Ovary (tissue), 9 donors: Measurements from ENCODE around the gene LIMS2. TPM values are rescaled to one million over a fixed set of nuclear protein-coding genes. Genes with fewer than 3 reads are reported as not detected.
A peak's percentile ranks its signal among the peaks of the same experiment; 100 is the strongest.

Source experiments
- DNase-seq, 5 donors: peaks; one replicate each; pipeline ENCODE4 v3.0.0-alpha.2; 2019 to 2020
- H3K27ac ChIP-seq, 2 donors: fragments of 200-600 bp; one replicate each; pipeline versions ENCODE4 v1.5.1 to v1.8.0; 2019 to 2022
- H3K27me3 ChIP-seq: fragments of 200-600 bp; one replicate; pipeline ENCODE4 v1.8.0; 2022
- H3K36me3 ChIP-seq: fragments of 200-600 bp; sonication (generic); one replicate; pipeline ENCODE4 v1.5.1; 2019
- H3K4me1 ChIP-seq: one replicate; pipeline ENCODE4 v1.8.1; 2013; ENCODE audit warnings: mild to moderate bottlenecking, moderate library complexity; ENCODE audit not compliant: insufficient read depth
- H3K4me3 ChIP-seq: fragments of 200-600 bp; sonication (generic); one replicate; pipeline ENCODE4 v1.5.1; 2017
- H3K9me3 ChIP-seq, 2 donors: fragments of 200-600 bp in 1 of 2; sonication (generic) in 1 of 2; one replicate each; pipeline versions ENCODE4 v1.5.1 to v1.8.1; 2013 to 2019; ENCODE audit warnings: mild to moderate bottlenecking in 1 of 2, moderate library complexity in 1 of 2
- EP300 ChIP-seq: sonication (generic); formaldehyde crosslinking; IDR thresholded peaks from one replicate; pipeline ENCODE4 v1.6.1; 2017; ENCODE audit warnings: antibody characterized with exemption
- POLR2A ChIP-seq: fragments of 450-650 bp; IDR thresholded peaks from one replicate; pipeline ENCODE4 v1.6.1; 2017; ENCODE audit warnings: antibody characterized with exemption, mild to moderate bottlenecking, moderate library complexity
- WGBS, 3 donors: extraction: QIAGEN DNeasy Blood & Tissue Kit in 1 of 3; methylation state at CpG; one replicate each; pipeline versions ENCODE4 v1.1.5 to v1.1.7; 2013 to 2017; 5-methylcytosine and 5-hydroxymethylcytosine counted together
- intact Hi-C, 4 donors: fragments of 100-400 bp; cut with DNase I; formaldehyde crosslinking; loops; one replicate each; pipeline versions ENCODE4 v1.11.0 to v1.15.1; 2022 to 2023
- polyA plus RNA-seq, 2 donors: library from polyadenylated mRNA; stranded (reverse); fragments of 200-250 nt in 1 of 2; fragments of 350-450 nt in 1 of 2; fragmentation: Illumina TruSeq in 1 of 2; extraction: RNeasy Lipid Tissue Mini Kit (QIAGEN cat#74804) in 1 of 2; gene quantifications; one replicate each; pipeline ENCODE4 v1.2.3, GENCODE V29; 2013 to 2014
- total RNA-seq, 7 donors: library from RNA; depleted of rRNA in 2 of 7; stranded (reverse); fragments of >200 nt in 2 of 7; fragmentation: NEBNext Ultra II Directional in 3 of 7; extraction: Animal tissue kit (Norgen Biotek cat#: 25700) in 3 of 7; gene quantifications; one replicate each; pipeline versions ENCODE4 v1.1.0 to v1.2.4, GENCODE V29; 2016 to 2023
- TF ChIP-seq, protein P1 (sequence below), 3 donors: fragments of 450-650 bp in 2 of 3; fragments of 200-600 bp in 1 of 3; IDR thresholded peaks; one replicate each; pipeline versions ENCODE4 v1.5.1 to v1.8.0; 2016 to 2022; ENCODE audit warnings: antibody characterized with exemption in 3 of 3, mild to moderate bottlenecking in 1 of 3
- donor health status: DM: no; HTN: no; CAD: no; lungs with moderate emphysema.
- donor health status: DM: no; HTN: no; CAD: no.
- donor health status: Bipolar disorder and iron deficiency.
- donor health status: DM: yes; HTN: yes; CAD: no.
- donor health status: DM: no; HTN: no; CAD: no.
- donor health status: DM: yes; HTN: yes; CAD: no.

The LIMS2 gene
- total and polyA plus RNA-seq, 9 donors, result 3.8 to 70.4 (median 19.1) TPM

DNA sequence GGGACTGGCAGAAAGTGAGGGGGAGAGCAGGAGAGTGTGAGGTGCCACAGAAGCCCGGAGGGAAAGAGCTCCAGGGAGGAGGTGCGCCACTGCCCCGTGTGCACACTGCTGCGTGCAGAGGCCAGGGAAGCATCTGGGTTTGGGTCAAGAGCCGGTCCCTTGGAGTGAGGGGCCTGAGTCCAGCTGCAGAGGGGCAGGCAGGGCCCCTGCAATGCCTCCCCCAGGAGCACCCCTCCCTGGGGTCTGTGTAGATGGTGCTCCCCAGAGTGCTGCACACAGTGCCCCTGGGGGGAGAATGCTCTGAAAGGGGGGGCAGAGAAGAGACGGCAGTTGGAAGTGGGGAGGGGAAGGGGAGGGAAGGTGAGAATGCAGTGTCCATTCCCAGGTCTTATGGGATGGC, 3.7 kb upstream of the LIMS2 start:
- Histone ChIP-seq H3K4me1 (peaks cover 10% of the 10 kb centered on the region), H3K36me3 (no peaks in the 10 kb centered on the region), H3K27me3 (no peaks in the 10 kb centered on the region), H3K4me3 (no peak overlapping the region), H3K27ac (no peak overlapping the region), H3K9me3 (no peaks in the 10 kb centered on the region)
- no peak for DNase-seq
- TF ChIP-seq POLR2A, result no peak
- TF ChIP-seq, protein P1, sequence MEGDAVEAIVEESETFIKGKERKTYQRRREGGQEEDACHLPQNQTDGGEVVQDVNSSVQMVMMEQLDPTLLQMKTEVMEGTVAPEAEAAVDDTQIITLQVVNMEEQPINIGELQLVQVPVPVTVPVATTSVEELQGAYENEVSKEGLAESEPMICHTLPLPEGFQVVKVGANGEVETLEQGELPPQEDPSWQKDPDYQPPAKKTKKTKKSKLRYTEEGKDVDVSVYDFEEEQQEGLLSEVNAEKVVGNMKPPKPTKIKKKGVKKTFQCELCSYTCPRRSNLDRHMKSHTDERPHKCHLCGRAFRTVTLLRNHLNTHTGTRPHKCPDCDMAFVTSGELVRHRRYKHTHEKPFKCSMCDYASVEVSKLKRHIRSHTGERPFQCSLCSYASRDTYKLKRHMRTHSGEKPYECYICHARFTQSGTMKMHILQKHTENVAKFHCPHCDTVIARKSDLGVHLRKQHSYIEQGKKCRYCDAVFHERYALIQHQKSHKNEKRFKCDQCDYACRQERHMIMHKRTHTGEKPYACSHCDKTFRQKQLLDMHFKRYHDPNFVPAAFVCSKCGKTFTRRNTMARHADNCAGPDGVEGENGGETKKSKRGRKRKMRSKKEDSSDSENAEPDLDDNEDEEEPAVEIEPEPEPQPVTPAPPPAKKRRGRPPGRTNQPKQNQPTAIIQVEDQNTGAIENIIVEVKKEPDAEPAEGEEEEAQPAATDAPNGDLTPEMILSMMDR (IDR thresholded peaks at IDR 0.05), result no peak
- no peak for TF ChIP-seq EP300
- WGBS, 3 donors, result 93 to 95% (median 94%) methylated on average over 6 of the region's 6 CpGs
- intact Hi-C loops, result no loop called here

DNA sequence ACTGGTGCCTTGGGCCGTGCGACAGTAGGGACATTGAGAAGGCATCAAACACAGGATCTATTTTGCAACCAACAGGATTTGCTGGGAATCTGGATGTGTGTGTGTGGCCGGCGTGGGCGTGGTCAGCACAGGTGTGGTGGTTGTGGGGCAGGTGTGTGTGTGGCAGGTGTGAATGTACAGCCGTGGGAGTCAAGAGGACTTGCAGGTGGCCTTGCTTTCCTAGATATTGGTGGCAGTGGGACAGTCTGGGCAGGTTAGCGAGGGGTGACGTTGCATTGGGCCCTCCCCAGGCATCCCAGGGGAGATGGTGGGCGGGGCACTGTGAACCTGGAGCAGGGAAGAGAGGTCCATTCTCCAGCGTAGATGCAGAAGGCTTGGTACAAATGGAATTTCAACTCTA, 3.2 kb upstream of the LIMS2 start:
- Histone ChIP-seq H3K9me3 (no peaks in the 10 kb centered on the region), H3K27me3 (no peaks in the 10 kb centered on the region), H3K4me3 (no peak overlapping the region), H3K36me3 (no peaks in the 10 kb centered on the region), H3K27ac (no peak overlapping the region), H3K4me1 (peaks cover 8% of the 10 kb centered on the region)
- 89 to 95% (median 94%) methylated on average over 10 of the region's 10 CpGs for WGBS, 3 donors
- TF ChIP-seq, protein P1 (IDR thresholded peaks at IDR 0.05), result no peak
- no peak for TF ChIP-seq POLR2A
- intact Hi-C loops, result no loop called here
- no peak for DNase-seq

DNA sequence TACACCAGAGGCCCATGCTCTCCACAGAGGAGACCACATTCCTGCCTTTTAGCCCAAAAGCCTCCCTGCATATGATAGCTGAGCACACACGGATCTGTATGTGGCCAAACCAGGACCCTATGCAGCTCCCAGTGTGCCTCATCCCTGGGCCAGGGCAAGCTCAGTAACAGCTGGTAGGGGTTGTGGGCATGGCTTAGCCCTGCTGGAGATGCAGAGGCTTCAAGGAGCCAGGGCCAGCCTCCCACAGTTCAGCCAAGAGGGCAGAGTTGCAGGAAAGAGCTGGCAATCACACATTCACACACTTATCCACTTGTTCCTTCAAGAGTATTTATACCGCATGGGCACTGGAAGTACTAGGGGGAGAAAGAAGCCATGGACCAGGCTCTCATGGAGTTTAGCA, 1.6 kb upstream of the LIMS2 start:
- DNase-seq, result no peak
- WGBS, 3 donors, result 75 to 88% (median 88%) methylated on average over 2 of the region's 2 CpGs

DNA sequence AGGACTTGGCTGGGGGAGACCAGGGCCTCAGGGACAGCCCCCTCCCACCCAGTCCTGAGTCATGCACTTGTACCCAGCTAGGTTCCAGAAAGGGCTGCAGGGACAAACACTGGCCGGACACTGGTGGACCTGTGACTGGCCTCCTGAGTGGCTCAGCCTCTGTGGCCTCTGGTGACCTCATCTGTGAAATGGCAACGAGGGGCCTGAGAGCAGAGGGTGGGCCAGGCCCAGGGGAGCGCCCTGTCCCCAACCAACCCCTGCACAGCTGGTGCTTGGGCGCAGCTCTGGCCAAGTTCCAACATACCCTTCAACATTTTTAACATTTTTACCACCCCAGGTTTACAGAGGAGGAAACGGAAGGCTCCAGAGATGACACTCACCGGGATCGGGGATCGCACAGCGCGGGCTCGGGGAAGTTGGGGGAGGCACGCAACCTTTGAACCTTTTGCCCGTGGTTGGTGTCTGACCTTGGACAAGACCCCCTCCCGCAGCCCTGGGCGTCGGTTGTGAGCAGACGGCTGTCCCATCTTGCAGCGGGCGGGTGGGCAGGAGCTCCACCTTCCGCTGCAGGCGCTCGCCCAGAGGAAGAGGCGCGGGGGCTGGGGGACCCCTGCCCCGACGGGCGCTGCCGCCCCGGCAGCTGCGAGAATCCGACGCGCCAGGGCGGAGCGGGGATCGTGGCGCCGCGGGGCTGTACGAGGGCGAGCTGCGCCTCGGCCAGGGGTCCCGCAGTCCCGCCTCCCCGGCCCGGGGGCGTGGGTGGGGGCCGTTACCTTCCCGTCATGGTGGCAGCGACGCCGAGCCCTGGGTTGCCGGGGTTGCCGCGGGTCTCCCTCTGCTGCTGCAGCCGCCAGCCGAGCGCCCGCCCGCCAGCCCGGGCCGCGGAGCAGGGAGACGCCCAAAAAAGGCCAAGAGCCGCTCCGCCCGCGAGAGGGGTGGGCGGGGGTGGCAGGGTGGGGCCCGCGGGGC, 805 bp downstream of the LIMS2 start:
- peak in 1 of 5 donors; percentile 51 for DNase-seq
- Histone ChIP-seq H3K4me3 (peak overlapping the region; percentile 56), H3K4me1 (peaks cover 1% of the 10 kb centered on the region), H3K36me3 (no peaks in the 10 kb centered on the region), H3K9me3 (no peaks in the 10 kb centered on the region), H3K27ac (peak overlapping the region; percentile 4 to 5), H3K27me3 (no peaks in the 10 kb centered on the region)
- TF ChIP-seq, protein P1 (IDR thresholded peaks at IDR 0.05), result no peak
- TF ChIP-seq POLR2A (no peak), EP300 (no peak)
- intact Hi-C loops, result no loop called here
- WGBS, 3 donors, result 4 to 6% (median 5%) methylated on average over 40 to 72 of the region's 72 CpGs

More for the DNA sequence above, 1.6 kb upstream of the LIMS2 start:
- Histone ChIP-seq H3K27me3 (no peaks in the 10 kb centered on the region), H3K9me3 (no peaks in the 10 kb centered on the region), H3K4me1 (peaks cover 5% of the 10 kb centered on the region), H3K4me3 (no peak overlapping the region), H3K27ac (no peak overlapping the region), H3K36me3 (no peaks in the 10 kb centered on the region)
- TF ChIP-seq POLR2A, result no peak
- TF ChIP-seq, protein P1 (IDR thresholded peaks at IDR 0.05), result no peak
- TF ChIP-seq EP300, result no peak
- intact Hi-C loops, result no loop called here
